HG02759 (cell line): Measurements from ENCODE around the gene CADM2.
"Not testable (repeated sequence)": the region's sequence is repeated elsewhere in the genome, so short reads cannot be mapped to it uniquely, and the experiment has no call there.

ENCODE experiments used
- ATAC-seq: cut with Tn5 transposase; IDR thresholded peaks from one replicate; pipeline ENCODE4 v1.9.1; 2021; ENCODE audit warnings: mild to moderate bottlenecking, moderate library complexity; ENCODE audit not compliant: unreplicated experiment

Gene CADM2

DNA sequence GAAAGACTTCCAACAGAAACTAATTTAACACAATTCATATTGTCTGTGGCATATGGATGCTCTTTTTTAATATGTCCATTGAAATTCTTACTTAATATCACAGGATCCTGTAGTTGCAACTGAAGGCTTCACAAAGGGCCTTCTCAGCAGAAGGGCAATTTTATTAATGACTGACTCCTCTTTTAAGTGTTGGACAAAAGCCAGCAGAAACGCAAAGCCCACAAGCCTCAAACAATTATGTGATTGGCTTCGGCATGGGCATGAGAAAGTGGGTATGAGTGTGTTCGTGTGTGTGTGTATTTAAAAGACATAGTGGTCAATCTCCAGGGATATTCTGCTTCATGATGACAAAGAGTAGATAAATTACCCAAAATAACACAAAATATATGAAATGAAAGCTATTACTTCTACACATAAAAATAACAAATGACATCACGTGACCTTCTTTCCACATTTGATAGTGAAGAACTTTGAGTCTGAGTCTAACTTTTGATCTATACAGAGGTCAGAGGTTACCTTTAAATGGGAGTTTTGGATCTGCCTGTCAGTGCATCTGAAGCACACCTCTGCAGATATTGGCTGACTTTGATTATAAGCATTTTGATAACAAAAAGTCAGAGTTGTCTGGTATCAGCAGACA lies 496.9 kb downstream of the CADM2 start:
- ATAC-seq, result no peak

DNA sequence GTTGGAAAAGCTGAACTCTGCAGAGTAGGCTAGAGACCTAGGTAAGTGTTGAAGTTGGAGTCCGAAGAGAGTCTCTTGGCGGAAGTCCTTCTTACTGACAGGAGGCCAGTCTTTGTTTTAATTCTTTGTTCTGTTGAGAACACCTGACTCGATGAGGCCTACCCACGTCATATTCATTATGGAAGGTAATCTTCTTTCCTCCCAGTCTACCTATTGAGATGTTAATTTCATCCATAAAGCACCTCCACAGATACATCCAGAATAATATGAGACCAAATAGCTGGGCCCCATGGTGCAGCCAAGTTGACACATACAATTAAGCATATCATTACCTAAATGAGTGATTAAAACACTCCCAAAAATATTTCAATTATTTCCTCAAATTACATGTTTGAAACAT lies 515.5 kb downstream of the CADM2 start:
- ATAC-seq, result no peak

GRCh38 chr3:85475346-85475745 lies 516.6 kb downstream of the CADM2 start:
- no peak for ATAC-seq

GRCh38 chr3:85476891-85477495 lies 518.2 kb downstream of the CADM2 start:
- ATAC-seq, result no peak

DNA sequence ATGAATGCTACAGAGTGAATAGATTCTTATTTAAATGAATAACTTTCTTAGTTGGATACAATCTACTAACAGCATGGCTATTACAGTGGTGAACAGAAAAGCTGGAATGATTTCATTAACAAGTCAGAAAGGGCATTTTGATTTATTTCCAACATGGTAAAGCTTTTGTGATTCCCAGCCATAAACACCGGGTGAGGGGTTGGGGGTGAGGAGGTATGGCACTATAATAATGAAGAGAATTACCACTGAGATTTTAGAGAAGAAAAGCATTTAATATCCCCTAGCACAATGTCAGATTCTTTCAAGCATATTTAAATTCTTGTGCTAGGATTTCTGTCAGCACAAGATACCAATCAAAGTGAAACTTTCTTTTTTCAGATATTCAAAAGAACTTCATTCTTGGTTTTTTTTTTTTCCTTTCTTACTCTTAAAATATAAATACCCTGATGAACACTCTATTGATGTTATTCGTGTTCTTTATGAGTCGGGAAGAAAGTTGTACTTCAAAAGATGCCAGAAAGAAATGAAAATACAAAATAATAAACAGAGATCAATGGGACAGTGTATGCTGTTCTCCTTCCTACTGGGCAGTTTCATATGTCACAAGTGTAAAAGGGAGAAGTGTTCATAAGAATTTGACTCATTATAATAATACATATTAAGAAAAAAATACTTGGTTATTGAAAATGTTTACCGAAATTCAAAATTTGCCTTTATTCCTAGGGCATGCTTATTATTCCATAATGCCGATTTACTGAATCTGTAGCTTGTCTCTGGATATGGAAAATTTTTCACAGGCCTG lies 522.8 kb downstream of the CADM2 start:
- ATAC-seq, result no peak

DNA sequence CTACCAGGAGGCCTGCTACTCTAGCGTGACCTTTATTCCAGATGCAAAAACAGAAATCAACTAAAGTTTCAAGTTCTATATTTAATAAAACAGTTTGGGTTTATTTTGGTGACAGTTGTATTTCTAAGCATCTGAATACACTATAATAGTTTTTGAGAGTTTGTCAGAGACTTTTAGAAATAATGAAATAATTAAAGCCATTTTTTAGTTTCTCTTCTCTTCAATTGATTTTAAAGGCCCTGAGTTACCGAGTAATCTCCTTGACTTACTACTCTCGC lies 523.4 kb downstream of the CADM2 start:
- ATAC-seq, result no peak

DNA sequence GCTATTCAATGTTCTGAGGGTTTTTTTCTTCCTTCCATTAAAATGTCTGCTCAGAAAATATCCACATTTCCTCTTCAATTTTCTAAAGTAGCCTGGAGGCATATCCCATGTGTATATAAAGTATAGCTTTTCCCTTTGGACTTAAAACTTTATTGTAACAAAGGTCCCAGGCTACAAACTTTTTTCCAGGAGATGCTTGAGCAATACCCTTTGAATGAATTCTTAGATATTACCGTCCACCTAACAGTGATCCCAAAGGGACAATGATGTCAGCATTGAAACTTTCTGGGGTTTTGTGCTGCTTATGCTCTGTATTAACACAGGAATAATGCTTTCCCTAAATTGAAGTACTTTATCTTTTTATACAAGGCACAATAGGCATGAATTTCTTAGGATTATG lies 525.2 kb downstream of the CADM2 start:
- ATAC-seq, result no peak

DNA sequence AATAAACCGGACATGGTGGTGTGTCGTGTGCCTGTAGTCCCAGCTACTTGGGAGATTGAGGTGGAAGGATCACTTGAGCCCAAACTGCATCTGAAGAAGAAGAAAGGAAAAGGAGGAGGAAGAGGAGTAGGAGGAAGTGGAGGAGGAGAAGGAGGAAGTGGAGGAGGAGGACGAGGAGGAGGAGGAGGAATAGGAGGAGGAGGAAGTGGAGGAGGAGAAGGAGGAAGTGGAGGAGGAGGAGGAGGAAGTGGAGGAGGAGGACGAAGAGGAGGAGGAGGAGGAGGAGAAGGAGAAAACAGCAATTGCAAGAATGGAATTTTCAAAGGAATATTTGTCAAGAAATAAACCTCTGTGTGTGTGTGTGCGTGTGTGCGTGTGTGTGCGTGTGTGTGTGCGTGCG lies 528.6 kb downstream of the CADM2 start:
- no peak for ATAC-seq

DNA sequence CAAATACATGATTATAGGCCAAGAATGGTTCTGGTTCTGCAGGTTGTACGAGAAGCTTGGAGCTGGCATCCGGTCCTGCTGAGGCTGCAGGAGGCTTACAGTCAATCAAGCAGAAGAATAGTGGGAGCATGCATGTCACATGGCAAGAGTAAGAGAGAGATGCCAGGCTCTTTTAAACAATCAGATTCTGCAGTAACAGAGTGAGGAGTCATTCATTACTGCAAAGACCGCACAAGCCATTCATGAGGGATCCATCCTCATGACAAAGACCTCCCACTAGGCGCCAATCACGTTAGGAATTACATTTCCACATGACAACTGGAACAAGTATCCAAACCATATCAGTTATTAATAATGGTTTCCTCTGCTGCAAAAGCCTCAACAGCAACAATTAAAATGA lies 536.8 kb downstream of the CADM2 start:
- no peak for ATAC-seq

DNA sequence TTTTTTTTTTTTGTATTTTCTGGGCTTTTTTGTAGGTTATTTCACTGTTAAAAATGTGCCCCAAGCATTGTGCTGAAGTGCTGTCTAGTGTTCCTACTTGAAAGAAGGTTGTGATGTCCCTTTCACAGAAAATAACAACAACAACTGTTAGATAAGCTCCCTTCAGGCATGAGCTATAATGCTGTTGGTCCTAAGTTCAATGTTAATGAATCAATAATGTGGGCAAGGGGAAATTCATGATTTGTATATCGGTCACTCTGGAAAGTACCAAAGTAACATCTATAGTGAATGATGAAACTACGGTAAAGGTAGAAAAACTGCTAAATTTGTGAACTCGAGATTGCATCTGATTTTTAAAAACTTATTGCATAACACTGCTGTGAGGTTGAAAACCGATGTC lies 539.4 kb downstream of the CADM2 start:
- ATAC-seq, result no peak

DNA sequence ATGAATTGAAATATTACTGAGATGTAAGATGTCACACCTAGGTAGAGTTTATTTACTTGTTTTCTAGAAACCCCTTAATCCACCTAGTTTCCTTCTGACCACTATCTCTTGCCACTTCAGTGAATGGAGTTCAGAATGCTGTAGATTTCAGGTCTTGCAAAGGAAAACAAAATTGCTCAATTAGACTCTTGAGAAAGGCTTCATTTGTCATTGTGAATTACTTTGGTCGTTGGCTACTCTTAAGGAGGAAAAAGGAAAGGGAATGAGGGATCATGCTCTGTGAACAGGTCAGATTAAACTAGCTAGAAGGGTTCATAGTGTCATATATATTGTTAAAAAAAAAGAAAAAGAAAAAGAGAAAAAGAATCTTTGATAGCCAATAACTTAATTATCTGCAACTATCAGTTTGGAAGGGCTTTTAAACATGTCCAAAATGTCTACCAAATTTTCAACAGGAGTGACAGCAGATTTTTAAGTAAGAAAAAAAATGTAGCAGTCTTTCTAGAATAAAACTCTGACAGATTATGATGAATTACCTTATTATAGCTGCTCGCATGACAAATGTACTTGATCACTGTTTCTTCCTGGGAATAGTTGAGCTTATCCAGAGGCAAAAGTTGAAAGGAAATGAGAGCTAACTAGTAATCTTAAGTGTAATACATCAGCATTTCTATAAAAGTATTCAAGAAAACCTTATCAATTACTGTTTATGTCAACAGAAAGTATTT lies 543.5 kb downstream of the CADM2 start:
- no peak for ATAC-seq

GRCh38 chr3:85504129-85504784 lies 545.5 kb downstream of the CADM2 start:
- ATAC-seq, result not testable (repeated sequence)

DNA sequence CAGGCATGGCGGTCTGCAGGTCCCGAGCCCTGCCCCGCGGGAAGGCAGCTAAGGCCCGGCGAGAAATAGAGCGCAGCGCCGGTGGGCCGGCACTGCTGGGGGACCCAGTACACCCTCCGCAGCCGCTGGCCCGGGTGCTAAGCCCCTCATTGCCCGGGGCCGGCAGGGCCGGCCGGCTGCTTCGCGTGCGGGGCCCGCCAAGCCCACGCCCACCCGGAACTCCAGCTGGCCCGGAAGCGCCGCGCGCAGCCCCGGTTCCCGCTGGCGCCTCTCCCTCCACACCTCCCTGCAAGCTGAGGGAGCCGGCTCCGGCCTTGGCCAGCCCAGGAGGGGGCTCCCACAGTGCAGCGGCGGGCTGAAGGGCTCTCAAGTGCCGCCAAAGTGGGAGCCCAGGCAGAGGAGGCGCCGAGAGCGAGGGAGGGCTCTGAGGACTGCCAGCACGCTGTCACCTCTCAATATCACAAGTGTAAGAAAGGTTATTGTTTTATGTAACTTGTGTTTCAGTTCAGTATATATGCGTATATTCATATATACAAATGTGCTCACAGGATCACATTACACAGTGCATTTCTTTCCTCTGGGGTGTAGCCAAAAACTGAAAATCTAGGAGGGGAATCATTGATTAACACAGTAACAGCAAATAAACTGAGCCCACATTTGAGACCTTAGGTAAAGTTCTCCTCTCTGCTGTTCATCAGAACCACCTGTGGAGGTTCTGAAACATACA lies 546.2 kb downstream of the CADM2 start:
- not testable (repeated sequence) for ATAC-seq

GRCh38 chr3:85507052-85507451 lies 548.3 kb downstream of the CADM2 start:
- ATAC-seq, result not testable (repeated sequence)

DNA sequence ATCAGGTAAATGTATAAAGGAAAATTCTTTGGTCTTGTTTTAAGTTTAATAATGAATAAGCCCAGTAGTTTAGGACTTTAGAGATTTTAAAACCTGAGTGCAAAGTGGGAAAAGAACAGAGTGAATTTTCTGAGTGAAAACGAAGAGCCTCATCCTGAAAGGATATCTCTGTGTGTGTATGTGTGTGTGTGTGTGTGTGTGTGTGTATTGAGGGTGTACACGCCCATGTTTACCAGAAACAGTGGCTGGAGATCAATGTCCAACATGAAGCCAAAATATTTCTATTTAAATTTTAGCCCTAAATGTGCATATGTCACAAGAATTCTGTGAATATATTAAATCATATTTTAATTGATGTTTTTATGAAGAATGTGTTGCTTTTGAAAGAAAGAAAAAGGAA lies 549.9 kb downstream of the CADM2 start:
- no peak for ATAC-seq

GRCh38 chr3:85516146-85516545 lies 557.4 kb downstream of the CADM2 start:
- no peak for ATAC-seq

DNA sequence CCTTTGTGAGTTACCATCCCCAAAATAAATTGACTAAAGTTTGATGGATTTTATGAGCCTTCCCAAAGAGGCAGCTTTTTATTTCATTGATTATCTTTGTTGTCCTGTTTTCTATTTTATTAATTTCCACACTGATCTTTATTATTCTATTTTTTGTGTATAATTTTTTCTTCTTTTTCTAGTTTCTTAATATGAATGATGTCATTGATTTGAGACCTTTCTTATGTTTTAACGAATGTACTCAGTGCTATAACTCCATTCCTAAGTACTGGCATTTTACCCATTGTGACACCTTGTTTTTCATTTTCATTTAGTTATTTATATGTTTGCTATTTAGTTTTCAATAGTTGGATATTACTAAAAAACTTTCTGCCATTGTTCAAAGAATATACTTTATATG lies 565.3 kb downstream of the CADM2 start:
- no peak for ATAC-seq

GRCh38 chr3:85525264-85525663 lies 566.5 kb downstream of the CADM2 start:
- ATAC-seq, result no peak

DNA sequence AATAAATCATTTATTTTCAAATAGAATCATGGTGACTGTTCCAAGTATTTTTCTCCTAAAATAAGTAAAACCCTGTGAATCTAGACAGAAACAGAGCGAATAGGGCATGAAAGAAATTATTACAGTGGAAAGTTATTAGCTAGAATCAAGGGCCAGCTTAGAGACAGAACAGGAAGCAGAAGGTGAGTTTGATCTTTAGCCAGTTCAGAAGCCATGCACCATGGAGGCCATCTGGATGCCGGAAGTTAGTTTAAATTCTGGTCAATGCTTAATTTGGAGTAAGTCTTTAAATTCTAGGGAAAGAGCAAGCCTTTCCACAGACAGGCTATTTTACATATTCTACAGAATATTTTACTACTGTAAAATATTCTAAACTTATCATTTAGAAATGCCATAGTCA lies 574.8 kb downstream of the CADM2 start:
- no peak for ATAC-seq

DNA sequence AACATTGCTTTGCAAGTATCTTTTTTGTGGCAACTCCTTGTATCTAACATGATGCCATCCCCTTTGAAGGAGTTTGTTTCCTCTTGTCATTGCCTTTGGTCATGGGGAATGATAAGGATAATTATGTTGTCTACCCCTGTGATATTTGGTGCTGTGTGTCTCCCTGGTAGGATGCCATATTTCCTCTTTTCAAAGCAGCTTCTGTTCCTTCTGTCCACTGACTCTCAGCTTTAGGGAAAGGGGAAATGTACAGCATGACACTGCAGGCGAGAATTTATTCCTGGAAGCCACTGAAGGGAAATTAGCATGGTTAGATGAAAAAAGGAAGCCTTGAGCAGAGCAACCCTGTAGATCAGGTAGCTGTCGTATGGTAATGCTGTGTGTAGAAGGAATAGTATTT lies 576.7 kb downstream of the CADM2 start:
- no peak for ATAC-seq

- no peak for ATAC-seq
Measured at GRCh38 chr3:85539232-85539631, 580.4 kb downstream of the CADM2 start.
